ENCODE measurements around the gene SIL1. TPM values are rescaled to one million over a fixed set of nuclear protein-coding genes. Genes with fewer than 3 reads are reported as not detected.

The SIL1 gene
- polyA plus RNA-seq, 1 donor (not counting 4 experiments of a cell fraction or from before 2014, with no cell fraction given) = 45.4 TPM

DNA sequence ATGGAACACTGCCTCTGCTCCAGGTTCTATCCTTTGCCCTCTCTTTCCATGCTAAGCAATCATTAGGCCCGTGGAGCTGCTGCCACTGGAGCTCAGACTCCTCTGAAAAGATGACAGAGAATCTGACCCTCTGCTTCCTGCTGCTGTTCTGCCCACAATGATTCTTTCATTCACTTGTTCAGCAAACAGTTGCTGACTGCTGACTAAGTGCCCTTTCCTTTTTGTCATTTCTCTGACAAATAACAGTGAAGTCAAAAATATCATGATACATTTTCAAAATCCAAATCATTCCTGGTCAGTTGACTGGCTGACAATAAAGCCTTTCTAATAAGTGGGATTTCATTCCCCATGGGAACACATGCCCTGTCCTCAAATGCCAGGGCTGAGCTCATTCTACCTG is 110.1 kb downstream of the SIL1 start:
- no peaks in the 10 kb centered on the region for H4K20me1 ChIP-seq (ENCODE audit: control insufficient read depth, extremely low read depth, insufficient read depth, low read length)
- no peak overlapping the region for H2AFZ ChIP-seq (ENCODE audit: control insufficient read depth, low read length)
- H3K9me1 ChIP-seq (ENCODE audit: control insufficient read depth, extremely low read depth, insufficient read depth, low read length) = no peaks in the 10 kb centered on the region
- H3K9me3 ChIP-seq (ENCODE audit: control insufficient read depth, low read depth, low read length) = no peaks in the 10 kb centered on the region
- no peak for TF ChIP-seq EZH2 (IDR thresholded peaks at IDR 0.05; ENCODE audit: low read length)
- TF ChIP-seq, protein P1, sequence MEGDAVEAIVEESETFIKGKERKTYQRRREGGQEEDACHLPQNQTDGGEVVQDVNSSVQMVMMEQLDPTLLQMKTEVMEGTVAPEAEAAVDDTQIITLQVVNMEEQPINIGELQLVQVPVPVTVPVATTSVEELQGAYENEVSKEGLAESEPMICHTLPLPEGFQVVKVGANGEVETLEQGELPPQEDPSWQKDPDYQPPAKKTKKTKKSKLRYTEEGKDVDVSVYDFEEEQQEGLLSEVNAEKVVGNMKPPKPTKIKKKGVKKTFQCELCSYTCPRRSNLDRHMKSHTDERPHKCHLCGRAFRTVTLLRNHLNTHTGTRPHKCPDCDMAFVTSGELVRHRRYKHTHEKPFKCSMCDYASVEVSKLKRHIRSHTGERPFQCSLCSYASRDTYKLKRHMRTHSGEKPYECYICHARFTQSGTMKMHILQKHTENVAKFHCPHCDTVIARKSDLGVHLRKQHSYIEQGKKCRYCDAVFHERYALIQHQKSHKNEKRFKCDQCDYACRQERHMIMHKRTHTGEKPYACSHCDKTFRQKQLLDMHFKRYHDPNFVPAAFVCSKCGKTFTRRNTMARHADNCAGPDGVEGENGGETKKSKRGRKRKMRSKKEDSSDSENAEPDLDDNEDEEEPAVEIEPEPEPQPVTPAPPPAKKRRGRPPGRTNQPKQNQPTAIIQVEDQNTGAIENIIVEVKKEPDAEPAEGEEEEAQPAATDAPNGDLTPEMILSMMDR (optimal IDR thresholded peaks at IDR 0.05 in 1 of 3, IDR thresholded peaks at IDR 0.05 in 1 of 3, conservative IDR thresholded peaks at IDR 0.05 in 1 of 3; ENCODE audit: extremely low read depth in 1 of 3, insufficient read depth in 2 of 3, low read length in 3 of 3) = no peak
- no peak for FAIRE-seq
- H3K4me1 ChIP-seq (ENCODE audit: control insufficient read depth, extremely low read depth, insufficient read depth, low read length) = no peaks in the 10 kb centered on the region
- no peak overlapping the region for H3K4me3 ChIP-seq (ENCODE audit: control insufficient read depth in 2 of 3, extremely low read depth in 1 of 3, insufficient read depth in 2 of 3, low read depth in 1 of 3, low read length in 3 of 3)
- H3K9ac ChIP-seq (ENCODE audit: control insufficient read depth, extremely low read depth, insufficient read depth, low read length) = no peak overlapping the region
- no peaks in the 10 kb centered on the region for H3K79me2 ChIP-seq (ENCODE audit: control insufficient read depth, insufficient read depth, low read length)
- DNase-seq (ENCODE audit: low read depth, low spot score) = no peak
- dilution Hi-C loops (cut with MboI; ENCODE audit: extremely low pct_ligation_motif_present, low sequenced_read_pairs) = no loop called here
- H3K27ac ChIP-seq (ENCODE audit: control insufficient read depth, insufficient read depth, low read length) = no peak overlapping the region
- H3K36me3 ChIP-seq (ENCODE audit: control insufficient read depth in 2 of 2, extremely low read depth in 1 of 2, insufficient read depth in 2 of 2, low read length in 2 of 2) = peaks cover 0 to 3% of the 10 kb centered on the region in 2 experiments
- no peaks in the 10 kb centered on the region for H3K27me3 ChIP-seq (ENCODE audit: control insufficient read depth, extremely low read depth, insufficient read depth, low read length)
- H3K4me2 ChIP-seq (ENCODE audit: control insufficient read depth, extremely low read depth, insufficient read depth, low read depth, low read length) = no peak overlapping the region

DNA sequence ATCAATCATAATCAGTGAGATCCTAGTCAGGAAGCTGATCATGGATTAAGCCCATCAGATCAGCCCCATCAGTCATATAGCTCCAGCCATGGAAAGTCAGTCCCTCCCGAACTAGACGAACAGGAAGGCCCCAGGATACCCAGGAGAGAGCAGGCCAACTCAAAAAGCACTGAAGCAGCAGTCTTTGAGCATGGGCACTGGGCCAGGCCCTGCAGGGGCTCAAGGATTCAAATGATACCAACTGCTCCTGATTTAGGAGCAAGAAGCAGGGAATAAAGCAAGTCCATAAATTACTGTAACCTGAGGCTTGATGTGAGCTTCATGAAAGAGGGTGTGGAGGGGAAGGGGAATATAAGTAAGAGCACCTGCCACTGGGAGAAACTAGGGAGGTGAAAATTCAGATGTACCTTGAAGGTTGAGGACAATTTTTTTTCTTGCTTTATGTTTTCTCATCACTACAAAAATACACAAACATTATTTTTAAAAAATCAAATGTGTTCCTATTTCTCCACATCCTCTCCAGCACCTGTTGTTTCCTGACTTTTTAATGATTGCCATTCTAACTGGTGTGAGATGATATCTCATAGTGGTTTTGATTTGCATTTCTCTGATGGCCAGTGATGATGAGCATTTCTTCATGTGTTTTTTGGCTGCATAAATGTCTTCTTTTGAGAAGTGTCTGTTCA is 115.2 kb downstream of the SIL1 start:
- no peaks in the 10 kb centered on the region for H3K9me1 ChIP-seq (ENCODE audit: control insufficient read depth, extremely low read depth, insufficient read depth, low read length)
- no peaks in the 10 kb centered on the region for H3K9me3 ChIP-seq (ENCODE audit: control insufficient read depth, low read depth, low read length)
- H3K9ac ChIP-seq (ENCODE audit: control insufficient read depth, extremely low read depth, insufficient read depth, low read length) = no peak overlapping the region
- FAIRE-seq (no peak), DNase-seq (ENCODE audit: low read depth, low spot score) (no peak)
- dilution Hi-C loops (cut with MboI; ENCODE audit: extremely low pct_ligation_motif_present, low sequenced_read_pairs) = no loop called here
- H3K4me1 ChIP-seq (ENCODE audit: control insufficient read depth, extremely low read depth, insufficient read depth, low read length) = no peaks in the 10 kb centered on the region
- H3K36me3 ChIP-seq (ENCODE audit: control insufficient read depth in 2 of 2, extremely low read depth in 1 of 2, insufficient read depth in 2 of 2, low read length in 2 of 2) = no peaks in the 10 kb centered on the region
- no peak overlapping the region for H3K4me2 ChIP-seq (ENCODE audit: control insufficient read depth, extremely low read depth, insufficient read depth, low read depth, low read length)
- no peaks in the 10 kb centered on the region for H4K20me1 ChIP-seq (ENCODE audit: control insufficient read depth, extremely low read depth, insufficient read depth, low read length)
- H3K27ac ChIP-seq (ENCODE audit: control insufficient read depth, insufficient read depth, low read length) = no peak overlapping the region
- H2AFZ ChIP-seq (ENCODE audit: control insufficient read depth, low read length) = no peak overlapping the region
- H3K4me3 ChIP-seq (ENCODE audit: control insufficient read depth in 2 of 3, extremely low read depth in 1 of 3, insufficient read depth in 2 of 3, low read depth in 1 of 3, low read length in 3 of 3) = no peak overlapping the region
- H3K79me2 ChIP-seq (ENCODE audit: control insufficient read depth, insufficient read depth, low read length) = no peaks in the 10 kb centered on the region
- H3K27me3 ChIP-seq (ENCODE audit: control insufficient read depth, extremely low read depth, insufficient read depth, low read length) = no peaks in the 10 kb centered on the region
- TF ChIP-seq, protein P1 (optimal IDR thresholded peaks at IDR 0.05 in 1 of 3, IDR thresholded peaks at IDR 0.05 in 1 of 3, conservative IDR thresholded peaks at IDR 0.05 in 1 of 3; ENCODE audit: extremely low read depth in 1 of 3, insufficient read depth in 2 of 3, low read length in 3 of 3) = no peak
- no peak for TF ChIP-seq EZH2 (IDR thresholded peaks at IDR 0.05; ENCODE audit: low read length)
